BLaER1 (cell line): ENCODE measurements around the gene HEG1.

Experiments
- H3K27ac ChIP-seq: shearing (Covaris generic); formaldehyde crosslinking; 2 replicates; pipeline ENCODE4 v1.8.1; 2022
- H3K27me3 ChIP-seq: shearing (Covaris generic); formaldehyde crosslinking; 2 replicates; pipeline ENCODE4 v1.8.1; 2022
- H3K36me3 ChIP-seq: shearing (Covaris generic); formaldehyde crosslinking; 2 replicates; pipeline ENCODE4 v1.8.1; 2022
- H3K4me1 ChIP-seq: shearing (Covaris generic); formaldehyde crosslinking; 2 replicates; pipeline ENCODE4 v1.8.1; 2022
- H3K4me2 ChIP-seq: shearing (Covaris generic); formaldehyde crosslinking; 2 replicates; pipeline ENCODE4 v1.8.1; 2022
- H3K4me3 ChIP-seq: shearing (Covaris generic); formaldehyde crosslinking; 2 replicates; pipeline ENCODE4 v1.8.1; 2022
- H3K9ac ChIP-seq: shearing (Covaris generic); formaldehyde crosslinking; 2 replicates; pipeline ENCODE4 v1.8.1; 2022
- H3K9me3 ChIP-seq: shearing (Covaris generic); formaldehyde crosslinking; 2 replicates; pipeline ENCODE4 v1.8.1; 2022
- H4K20me1 ChIP-seq: shearing (Covaris generic); formaldehyde crosslinking; 2 replicates; pipeline ENCODE4 v1.8.1; 2022
- Cebpa-rat ChIP-seq: shearing (Covaris generic); IDR thresholded peaks from 2 replicates; pipeline ENCODE4 v1.8.1; 2022

HEG1 gene

DNA sequence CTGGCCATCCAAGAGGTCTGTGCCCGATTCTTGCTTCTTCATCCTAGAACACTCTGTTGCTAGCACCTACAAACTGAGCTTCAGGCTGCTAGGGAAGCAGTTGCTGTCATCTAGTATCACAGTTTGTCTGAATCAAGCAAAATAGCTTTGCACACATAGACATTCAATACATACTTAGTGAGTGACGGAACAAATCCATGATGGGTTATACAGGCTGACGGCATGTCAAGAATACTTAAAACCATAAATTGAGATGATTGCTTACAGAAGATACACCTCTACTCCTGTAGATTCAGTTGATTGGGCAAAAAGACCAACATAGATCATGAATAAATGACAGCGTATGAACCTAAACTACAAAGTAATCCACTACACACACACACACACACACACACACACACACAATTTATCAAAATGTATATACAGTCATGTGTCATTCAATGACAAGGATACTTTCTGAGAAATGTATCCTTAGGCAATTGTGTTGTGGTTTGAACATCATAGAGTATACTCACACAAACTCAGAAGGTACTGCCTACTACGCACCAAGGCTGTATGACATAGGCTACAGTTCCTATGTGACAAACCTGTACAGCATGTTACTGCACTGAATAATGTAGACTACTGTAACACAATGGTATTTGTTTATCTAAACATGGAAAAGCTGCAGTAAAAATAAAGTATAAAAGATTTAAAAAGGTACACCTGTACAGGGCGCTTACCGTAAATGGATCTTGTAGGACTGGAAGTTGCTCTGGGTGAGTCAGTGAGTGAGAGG is 14.4 kb upstream of the HEG1 start:
- H4K20me1 ChIP-seq = no peaks in the 10 kb centered on the region
- H3K9ac ChIP-seq = no peak overlapping the region
- no peaks in the 10 kb centered on the region for H3K27me3 ChIP-seq
- no peak overlapping the region for H3K27ac ChIP-seq
- no peaks in the 10 kb centered on the region for H3K9me3 ChIP-seq
- no peak for TF ChIP-seq Cebpa-rat
- peaks cover 51% of the 10 kb centered on the region for H3K4me1 ChIP-seq
- no peak overlapping the region for H3K4me3 ChIP-seq
- no peaks in the 10 kb centered on the region for H3K36me3 ChIP-seq
- peak overlapping the region; percentile 69 for H3K4me2 ChIP-seq

DNA sequence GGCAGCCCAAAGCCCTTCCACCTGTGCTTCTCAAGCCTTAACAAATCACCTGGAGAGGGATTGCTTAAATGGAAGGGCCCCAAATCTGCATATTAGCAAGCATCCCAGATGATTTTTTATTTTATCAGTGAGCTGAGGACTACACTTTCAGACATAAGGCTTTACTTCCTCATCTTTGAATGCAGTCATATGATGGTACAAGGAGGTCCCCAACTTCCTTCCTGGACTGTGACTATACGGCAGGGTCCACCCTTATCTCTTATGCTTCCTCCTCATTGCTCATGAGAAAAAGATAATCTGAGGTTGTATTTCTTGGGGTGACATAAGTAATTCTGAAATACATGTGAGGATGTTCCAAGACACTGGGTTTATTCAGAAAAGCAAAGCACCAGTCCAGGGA is 13.7 kb upstream of the HEG1 start:
- Histone ChIP-seq H3K9me3 (no peaks in the 10 kb centered on the region), H3K4me2 (peak overlapping the region; percentile 69), H3K9ac (no peak overlapping the region), H3K4me3 (no peak overlapping the region), H3K4me1 (peaks cover 44% of the 10 kb centered on the region), H3K36me3 (no peaks in the 10 kb centered on the region), H3K27ac (no peak overlapping the region), H4K20me1 (no peaks in the 10 kb centered on the region), H3K27me3 (no peaks in the 10 kb centered on the region)
- no peak for TF ChIP-seq Cebpa-rat

GRCh38 chr3:125068265-125068664 is 12.5 kb upstream of the HEG1 start:
- Histone ChIP-seq H3K27me3 (no peaks in the 10 kb centered on the region), H3K4me1 (peaks cover 32% of the 10 kb centered on the region), H4K20me1 (no peaks in the 10 kb centered on the region), H3K4me2 (no peak overlapping the region), H3K36me3 (no peaks in the 10 kb centered on the region), H3K9ac (no peak overlapping the region), H3K9me3 (no peaks in the 10 kb centered on the region), H3K27ac (no peak overlapping the region), H3K4me3 (no peak overlapping the region)
- TF ChIP-seq Cebpa-rat = no peak

DNA sequence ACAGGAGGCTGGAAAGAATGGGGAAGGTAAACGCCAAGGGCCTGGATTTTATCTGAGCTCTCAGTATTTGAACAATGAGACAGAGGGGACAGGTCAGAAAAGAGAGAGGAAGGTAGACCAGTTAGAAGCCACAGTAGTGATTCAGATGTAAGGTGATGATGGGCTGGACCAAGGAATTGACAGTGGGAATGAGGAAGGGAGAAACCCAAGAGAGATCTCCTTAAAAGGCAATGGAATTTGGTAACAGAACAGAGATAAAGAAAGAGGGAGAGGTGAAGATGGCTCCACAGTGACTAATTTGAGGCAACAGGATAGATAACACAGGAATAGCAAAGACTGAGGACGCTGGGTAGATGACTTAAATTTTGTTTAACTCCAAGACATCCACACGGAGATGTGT is 11.4 kb upstream of the HEG1 start:
- TF ChIP-seq Cebpa-rat = no peak
- no peaks in the 10 kb centered on the region for H3K9me3 ChIP-seq
- H3K27ac ChIP-seq = no peak overlapping the region
- H3K27me3 ChIP-seq = no peaks in the 10 kb centered on the region
- H3K36me3 ChIP-seq = no peaks in the 10 kb centered on the region
- no peaks in the 10 kb centered on the region for H4K20me1 ChIP-seq
- peaks cover 22% of the 10 kb centered on the region for H3K4me1 ChIP-seq
- no peak overlapping the region for H3K4me2 ChIP-seq
- no peak overlapping the region for H3K9ac ChIP-seq
- no peak overlapping the region for H3K4me3 ChIP-seq

- Histone ChIP-seq H3K27ac (no peak overlapping the region), H3K9ac (no peak overlapping the region), H3K4me2 (no peak overlapping the region), H3K4me1 (no peaks in the 10 kb centered on the region), H3K36me3 (no peaks in the 10 kb centered on the region), H4K20me1 (no peaks in the 10 kb centered on the region), H3K9me3 (no peaks in the 10 kb centered on the region), H3K27me3 (no peaks in the 10 kb centered on the region), H3K4me3 (no peak overlapping the region)
- TF ChIP-seq Cebpa-rat = no peak
Measured at GRCh38 chr3:125062904-125063618, 7.3 kb upstream of the HEG1 start.

GRCh38 chr3:125061646-125062045 is 5.8 kb upstream of the HEG1 start:
- Histone ChIP-seq H3K27ac (no peak overlapping the region), H3K9ac (no peak overlapping the region), H3K27me3 (no peaks in the 10 kb centered on the region), H3K4me2 (no peak overlapping the region), H3K4me3 (no peak overlapping the region), H3K36me3 (no peaks in the 10 kb centered on the region), H3K4me1 (peaks cover 3% of the 10 kb centered on the region), H3K9me3 (no peaks in the 10 kb centered on the region), H4K20me1 (no peaks in the 10 kb centered on the region)
- TF ChIP-seq Cebpa-rat = no peak

DNA sequence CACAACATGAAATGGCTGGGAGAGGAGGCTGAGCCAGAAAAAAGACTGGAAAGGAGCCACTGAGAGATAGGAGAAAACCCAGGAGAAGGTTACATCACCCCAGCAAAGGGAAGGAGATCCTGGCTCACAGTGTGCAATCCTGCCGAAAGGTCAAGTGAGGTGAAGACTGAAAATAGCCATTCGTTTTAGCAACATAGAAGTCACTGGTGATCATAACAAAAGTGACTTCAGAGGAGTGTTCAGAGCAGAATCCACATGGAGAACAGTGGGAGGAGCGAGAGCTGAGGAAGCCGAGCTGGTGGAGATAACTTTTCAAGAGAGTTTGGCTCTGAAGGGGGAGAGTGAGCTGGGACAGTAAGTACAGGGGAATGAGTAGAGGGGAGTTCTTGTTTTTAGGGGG is 5.4 kb upstream of the HEG1 start:
- H3K36me3 ChIP-seq = no peaks in the 10 kb centered on the region
- H3K27me3 ChIP-seq = no peaks in the 10 kb centered on the region
- no peak overlapping the region for H3K4me3 ChIP-seq
- no peak overlapping the region for H3K27ac ChIP-seq
- H4K20me1 ChIP-seq = no peaks in the 10 kb centered on the region
- TF ChIP-seq Cebpa-rat = no peak
- H3K4me1 ChIP-seq = peaks cover 7% of the 10 kb centered on the region
- no peak overlapping the region for H3K9ac ChIP-seq
- no peaks in the 10 kb centered on the region for H3K9me3 ChIP-seq
- no peak overlapping the region for H3K4me2 ChIP-seq

- H3K4me3 ChIP-seq = no peak overlapping the region
- H3K36me3 ChIP-seq = no peaks in the 10 kb centered on the region
- TF ChIP-seq Cebpa-rat = no peak
- H4K20me1 ChIP-seq = no peaks in the 10 kb centered on the region
- H3K27ac ChIP-seq = no peak overlapping the region
- no peak overlapping the region for H3K9ac ChIP-seq
- peaks cover 8% of the 10 kb centered on the region for H3K4me1 ChIP-seq
- H3K27me3 ChIP-seq = no peaks in the 10 kb centered on the region
- no peak overlapping the region for H3K4me2 ChIP-seq
- H3K9me3 ChIP-seq = no peaks in the 10 kb centered on the region
Measured at GRCh38 chr3:125059488-125060245, 3.9 kb upstream of the HEG1 start.

DNA sequence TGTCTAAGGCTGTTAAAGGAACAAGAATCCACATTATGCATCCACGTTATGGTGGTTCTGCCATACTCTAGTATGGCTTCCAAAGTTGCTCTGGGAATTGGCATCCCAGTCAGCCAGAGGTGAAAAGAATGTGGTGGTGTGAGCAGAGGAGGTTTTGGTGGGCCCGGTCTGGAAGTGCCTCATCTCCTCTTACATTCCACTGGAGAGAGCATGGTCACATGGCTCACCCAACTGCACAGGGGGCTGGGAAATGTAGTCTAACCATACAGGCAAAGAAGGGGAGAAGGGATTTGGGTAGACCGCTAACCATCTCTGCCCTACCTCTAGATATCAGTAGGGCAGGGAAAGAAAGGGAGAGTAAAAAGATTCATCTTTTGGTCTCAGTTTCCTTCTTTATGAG is 3.2 kb upstream of the HEG1 start:
- no peaks in the 10 kb centered on the region for H3K9me3 ChIP-seq
- H4K20me1 ChIP-seq = no peaks in the 10 kb centered on the region
- no peak overlapping the region for H3K4me3 ChIP-seq
- no peak for TF ChIP-seq Cebpa-rat
- peaks cover 14% of the 10 kb centered on the region for H3K4me1 ChIP-seq
- H3K36me3 ChIP-seq = no peaks in the 10 kb centered on the region
- H3K27me3 ChIP-seq = no peaks in the 10 kb centered on the region
- H3K4me2 ChIP-seq = no peak overlapping the region
- H3K27ac ChIP-seq = no peak overlapping the region
- H3K9ac ChIP-seq = no peak overlapping the region

DNA sequence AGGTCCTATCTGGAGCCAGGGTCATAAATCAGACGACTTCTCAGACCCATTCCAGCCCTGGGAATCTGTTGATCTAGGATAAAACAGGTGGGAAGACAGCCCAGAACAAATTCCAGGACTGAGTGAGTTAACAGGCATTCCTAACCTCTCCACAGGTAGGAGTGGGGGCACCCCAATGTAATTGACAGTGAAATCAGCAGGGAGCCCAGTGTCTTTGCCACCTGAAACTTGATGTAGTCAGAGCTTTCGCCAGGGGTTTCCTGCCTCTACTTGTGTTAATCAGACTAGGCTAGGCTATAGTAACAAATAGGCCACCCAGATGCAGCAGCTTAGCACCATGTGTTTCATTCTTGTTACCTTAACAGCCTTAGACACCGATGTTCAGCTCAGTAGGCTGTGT is 2.7 kb upstream of the HEG1 start:
- H3K27ac ChIP-seq = no peak overlapping the region
- peaks cover 18% of the 10 kb centered on the region for H3K4me1 ChIP-seq
- no peak overlapping the region for H3K9ac ChIP-seq
- no peaks in the 10 kb centered on the region for H3K9me3 ChIP-seq
- no peak for TF ChIP-seq Cebpa-rat
- no peaks in the 10 kb centered on the region for H4K20me1 ChIP-seq
- no peaks in the 10 kb centered on the region for H3K36me3 ChIP-seq
- H3K4me3 ChIP-seq = no peak overlapping the region
- H3K27me3 ChIP-seq = no peaks in the 10 kb centered on the region
- no peak overlapping the region for H3K4me2 ChIP-seq
